Subcutaneous abdominal adipose tissue (tissue), 5 donors: Measurements from ENCODE around the gene LAMTOR1.
"Not testable (repeated sequence)": the region's sequence is repeated elsewhere in the genome, so short reads cannot be mapped to it uniquely, and the experiment has no call there.

Experiments
- H3K27ac ChIP-seq: one replicate; pipeline ENCODE4 v1.7.0; 2013; ENCODE audit warnings: low read depth, mild to moderate bottlenecking, inconsistent platforms, low read length, moderate library complexity
- H3K27me3 ChIP-seq, 5 donors: one replicate each; pipeline ENCODE4 v1.7.0; 2013; ENCODE audit warnings: low read length in 5 of 5, inconsistent platforms in 1 of 5; ENCODE audit not compliant: control insufficient read depth in 5 of 5, insufficient read depth in 4 of 5
- H3K36me3 ChIP-seq, 5 donors: one replicate each; pipeline ENCODE4 v1.7.0; 2013; ENCODE audit warnings: low read length in 5 of 5; ENCODE audit not compliant: control insufficient read depth in 5 of 5, insufficient read depth in 5 of 5
- H3K4me1 ChIP-seq, 5 donors: one replicate each; pipeline ENCODE4 v1.7.0; 2013; ENCODE audit warnings: low read length in 5 of 5, mild to moderate bottlenecking in 3 of 5, moderate library complexity in 1 of 5; ENCODE audit not compliant: control insufficient read depth in 5 of 5, insufficient read depth in 5 of 5
- H3K4me3 ChIP-seq, 5 donors: one replicate each; pipeline ENCODE4 v1.7.0; 2013; ENCODE audit warnings: low read length in 5 of 5, low read depth in 1 of 5
- H3K9ac ChIP-seq, 5 donors: one replicate each; pipeline ENCODE4 v1.7.0; 2013; ENCODE audit warnings: low read length in 5 of 5, mild to moderate bottlenecking in 4 of 5, moderate library complexity in 3 of 5
- H3K9me3 ChIP-seq, 5 donors: one replicate each; pipeline ENCODE4 v1.7.0; 2013; ENCODE audit warnings: low read length in 5 of 5; ENCODE audit not compliant: control insufficient read depth in 5 of 5
- donor health status: healthy.
- donor health status: healthy.
- donor health status: healthy.
- donor health status: healthy.
- donor health status: healthy.

LAMTOR1 gene

DNA sequence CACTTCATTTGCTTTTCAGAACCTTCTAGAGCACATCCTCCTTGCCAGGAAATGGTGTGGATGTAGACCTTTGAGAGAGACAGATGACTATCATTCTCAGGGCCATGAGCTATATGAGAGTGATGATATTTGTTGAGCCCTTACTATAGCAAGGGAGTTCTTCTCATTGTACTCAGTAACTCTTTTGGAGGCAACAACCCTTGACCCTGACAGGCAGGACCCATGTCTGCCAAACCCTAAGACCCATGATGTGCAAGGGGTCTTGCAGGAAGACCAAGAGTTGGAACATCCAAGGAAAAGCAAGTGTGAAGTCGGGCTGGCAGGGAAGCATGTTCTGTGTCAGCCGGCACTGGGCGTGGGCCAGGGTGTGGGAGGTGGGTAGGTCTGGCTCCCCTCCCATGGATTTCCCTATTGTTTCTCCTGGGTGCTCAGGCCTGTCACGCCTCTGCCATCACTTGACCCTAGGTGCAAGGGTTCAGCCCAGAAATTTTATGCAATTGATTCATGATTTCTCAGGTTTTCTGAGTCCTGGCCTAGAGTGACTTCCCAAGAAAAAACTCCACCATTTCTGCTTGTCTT is 33.7 kb upstream of the LAMTOR1 start:
- Histone ChIP-seq H3K4me3 (no peak overlapping the region), H3K9ac (no peak overlapping the region), H3K9me3 (no peaks in the 10 kb centered on the region), H3K27ac (no peak overlapping the region), H3K4me1 (peaks cover 0 to 5% (median 0%) of the 10 kb centered on the region in 5 donors), H3K27me3 (no peaks in the 10 kb centered on the region), H3K36me3 (no peaks in the 10 kb centered on the region)

DNA sequence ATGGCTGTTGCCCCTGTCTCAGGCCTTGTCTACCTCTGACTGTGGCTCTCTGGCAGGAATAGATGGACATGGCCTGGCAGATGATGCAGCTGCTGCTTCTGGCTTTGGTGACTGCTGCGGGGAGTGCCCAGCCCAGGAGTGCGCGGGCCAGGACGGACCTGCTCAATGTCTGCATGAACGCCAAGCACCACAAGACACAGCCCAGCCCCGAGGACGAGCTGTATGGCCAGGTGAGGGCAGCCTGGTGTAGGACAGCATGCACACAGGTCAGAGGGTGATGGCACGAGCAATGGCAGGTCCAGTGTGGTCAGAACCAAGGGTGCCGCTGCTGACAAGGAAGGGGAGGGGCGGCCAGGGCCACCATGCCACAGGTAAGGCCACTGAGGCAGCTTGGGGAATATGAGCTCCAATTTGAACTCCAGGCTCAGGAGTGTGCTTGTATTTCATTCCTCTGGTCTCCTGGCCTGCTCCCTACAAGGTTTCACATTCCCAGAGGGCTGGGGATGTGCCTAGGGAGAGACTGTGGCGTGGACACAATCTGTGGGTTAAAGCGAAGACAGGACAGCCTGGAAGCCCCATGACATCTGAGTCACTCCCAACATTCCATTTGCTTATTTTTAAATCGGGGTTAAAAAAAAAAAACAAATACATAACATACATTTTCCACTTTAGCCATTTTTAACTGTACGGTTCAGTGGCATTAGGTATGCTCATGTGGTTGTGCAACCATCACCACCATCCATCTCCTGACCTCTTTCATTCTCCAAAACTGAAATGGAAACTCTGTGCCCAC is 33.0 kb upstream of the LAMTOR1 start:
- H3K4me3 ChIP-seq = no peak overlapping the region
- no peak overlapping the region for H3K27ac ChIP-seq
- H3K9ac ChIP-seq = no peak overlapping the region
- no peaks in the 10 kb centered on the region for H3K9me3 ChIP-seq
- no peaks in the 10 kb centered on the region for H3K36me3 ChIP-seq
- H3K27me3 ChIP-seq = no peaks in the 10 kb centered on the region
- peaks cover 0 to 5% (median 0%) of the 10 kb centered on the region in 5 donors for H3K4me1 ChIP-seq

DNA sequence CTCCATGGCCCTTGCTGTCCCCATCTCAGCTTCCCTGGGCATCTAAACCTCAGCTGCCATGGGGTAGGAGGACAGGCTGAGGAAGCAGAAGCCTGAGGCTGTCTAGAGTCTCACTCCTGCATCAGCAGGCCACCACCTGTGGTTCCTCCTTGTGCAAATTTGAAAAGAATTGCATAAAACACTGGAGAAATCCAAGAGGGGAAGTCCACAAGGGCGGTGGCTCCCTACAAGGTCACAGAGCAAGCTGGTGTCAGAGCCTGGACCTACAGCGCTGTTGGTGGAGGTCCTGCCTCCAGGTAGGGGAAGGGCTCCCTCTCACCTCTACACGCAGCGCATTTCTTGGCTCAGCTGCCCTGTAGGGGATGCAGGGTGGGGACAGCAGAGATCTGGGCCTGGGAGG is 32.4 kb upstream of the LAMTOR1 start, which contains the start of gene FOLR3:
FOLR3 (plus strand) TSS at position 253 of the 400 bp plus-strand sequence. CDS start 228 bp downstream, outside the sequence.
- not testable (repeated sequence) for H3K27ac ChIP-seq, H3K4me1 ChIP-seq, H3K4me3 ChIP-seq, H3K36me3 ChIP-seq, H3K9ac ChIP-seq, H3K27me3 ChIP-seq, H3K9me3 ChIP-seq

DNA sequence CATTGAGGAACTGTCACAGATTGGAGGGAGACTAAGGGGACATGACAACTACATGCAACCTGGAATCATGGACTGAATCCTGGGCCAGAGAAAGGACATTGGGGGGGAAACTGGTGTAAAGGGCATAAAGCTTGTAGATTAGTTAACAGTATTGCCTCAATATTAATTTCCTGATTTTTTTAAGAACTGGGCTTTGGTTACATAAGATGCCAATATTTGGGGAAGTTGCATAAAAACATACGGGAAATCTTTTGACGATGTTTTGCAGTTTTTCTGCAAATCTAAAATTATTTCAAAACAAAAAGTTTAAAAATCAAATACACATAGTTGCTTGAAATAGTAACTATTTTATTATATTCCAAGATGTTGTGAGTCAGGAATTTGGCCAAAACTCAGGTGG is 29.5 kb upstream of the LAMTOR1 start:
- Histone ChIP-seq H3K4me1 (peaks cover 0 to 5% (median 0%) of the 10 kb centered on the region in 5 donors), H3K9me3 (no peaks in the 10 kb centered on the region), H3K36me3 (no peaks in the 10 kb centered on the region), H3K27me3 (no peaks in the 10 kb centered on the region), H3K9ac (no peak overlapping the region), H3K27ac (no peak overlapping the region), H3K4me3 (no peak overlapping the region)

DNA sequence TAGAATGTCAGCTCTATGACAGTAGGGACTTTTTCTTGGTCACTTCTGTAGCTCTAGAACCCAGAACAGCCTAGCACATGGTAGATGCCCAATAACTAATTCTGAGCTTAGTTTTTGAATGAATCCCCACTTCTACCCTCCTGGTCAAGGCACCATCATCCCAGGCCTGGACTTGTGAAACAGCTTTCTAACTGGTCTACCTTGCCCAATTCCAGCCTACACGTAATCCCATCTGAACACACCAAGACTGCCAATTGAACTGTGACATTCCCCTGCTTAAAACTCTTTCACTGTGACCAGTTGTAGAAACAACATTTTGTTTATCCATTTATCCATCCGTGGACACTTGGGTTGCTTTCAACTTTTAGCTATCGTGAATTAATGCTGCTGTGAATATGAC is 26.3 kb upstream of the LAMTOR1 start:
- Histone ChIP-seq H3K9ac (no peak overlapping the region), H3K4me3 (no peak overlapping the region), H3K36me3 (no peaks in the 10 kb centered on the region), H3K27ac (no peak overlapping the region), H3K27me3 (no peaks in the 10 kb centered on the region), H3K4me1 (peaks cover 0 to 5% (median 0%) of the 10 kb centered on the region in 5 donors), H3K9me3 (no peaks in the 10 kb centered on the region)

DNA sequence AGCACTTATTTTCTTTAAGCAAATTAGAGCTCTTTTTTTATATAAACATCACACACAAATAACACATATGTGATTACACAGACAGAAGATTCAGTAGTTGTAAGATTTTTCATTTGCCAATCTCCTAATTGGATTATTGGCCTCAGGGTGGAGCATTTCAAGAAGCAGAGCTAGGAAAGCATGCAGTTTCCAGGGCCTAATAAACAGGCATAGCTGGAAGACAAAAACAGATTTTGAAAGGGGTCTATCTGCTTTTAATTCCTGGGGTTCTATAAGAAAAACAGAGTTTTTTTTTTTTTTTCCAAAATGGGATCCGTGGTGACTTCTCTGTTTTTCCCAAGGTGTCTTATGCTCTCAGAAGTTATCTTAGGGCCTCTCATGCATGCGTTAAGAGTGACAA is 24.8 kb upstream of the LAMTOR1 start:
- no peaks in the 10 kb centered on the region for H3K36me3 ChIP-seq
- no peak overlapping the region for H3K27ac ChIP-seq
- H3K9me3 ChIP-seq = no peaks in the 10 kb centered on the region
- peaks cover 0 to 1% (median 0%) of the 10 kb centered on the region in 5 donors for H3K4me1 ChIP-seq
- H3K27me3 ChIP-seq = no peaks in the 10 kb centered on the region
- H3K4me3 ChIP-seq = no peak overlapping the region
- no peak overlapping the region for H3K9ac ChIP-seq

DNA sequence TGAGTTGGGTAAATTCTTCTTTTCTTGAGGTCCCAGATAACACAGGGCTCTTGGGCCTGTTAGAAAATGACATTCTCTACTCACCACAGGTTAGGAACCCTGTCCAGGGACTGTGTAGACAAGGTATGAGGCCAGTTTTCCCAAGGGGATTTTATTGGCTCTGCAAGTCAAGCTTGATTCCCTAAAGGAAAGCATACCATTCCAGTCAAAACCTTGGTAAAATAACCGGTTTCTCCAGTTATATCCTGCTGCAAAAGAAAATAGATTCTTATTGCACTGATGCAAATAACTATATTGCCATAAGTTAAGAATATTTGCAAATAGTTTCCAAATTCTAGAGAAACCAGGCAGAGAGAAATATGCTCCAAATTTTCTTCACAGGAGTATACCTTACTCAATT is 22.9 kb upstream of the LAMTOR1 start:
- no peaks in the 10 kb centered on the region for H3K9me3 ChIP-seq
- no peak overlapping the region for H3K9ac ChIP-seq
- no peak overlapping the region for H3K4me3 ChIP-seq
- H3K27ac ChIP-seq = no peak overlapping the region
- H3K27me3 ChIP-seq = no peaks in the 10 kb centered on the region
- H3K4me1 ChIP-seq = no peaks in the 10 kb centered on the region
- no peaks in the 10 kb centered on the region for H3K36me3 ChIP-seq

DNA sequence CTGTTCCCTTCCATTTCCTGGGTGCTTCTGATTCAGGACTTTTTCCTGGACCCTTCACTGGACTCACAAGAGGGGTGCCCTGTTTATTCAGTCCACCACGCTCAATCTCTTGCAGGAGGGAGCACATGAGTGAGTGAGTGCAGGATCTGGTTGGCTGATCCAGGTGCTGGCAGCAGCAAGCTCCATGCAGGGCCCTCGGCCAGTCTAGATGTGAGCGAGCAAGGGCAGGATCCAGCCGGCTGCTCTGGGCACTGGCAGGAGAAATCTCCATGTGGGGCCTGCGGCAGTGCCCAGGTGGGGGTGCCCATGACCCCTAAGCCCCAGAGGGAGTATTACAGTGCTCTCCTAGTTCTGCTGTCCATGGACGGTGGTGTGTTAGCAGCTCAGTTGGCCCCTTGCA is 20.9 kb upstream of the LAMTOR1 start:
- Histone ChIP-seq H3K9me3 (no peaks in the 10 kb centered on the region), H3K4me1 (peaks cover 0 to 6% (median 0%) of the 10 kb centered on the region in 5 donors), H3K9ac (no peak overlapping the region), H3K27me3 (peaks cover 0 to 2% (median 0%) of the 10 kb centered on the region in 5 donors), H3K27ac (no peak overlapping the region), H3K36me3 (no peaks in the 10 kb centered on the region), H3K4me3 (no peak overlapping the region)

DNA sequence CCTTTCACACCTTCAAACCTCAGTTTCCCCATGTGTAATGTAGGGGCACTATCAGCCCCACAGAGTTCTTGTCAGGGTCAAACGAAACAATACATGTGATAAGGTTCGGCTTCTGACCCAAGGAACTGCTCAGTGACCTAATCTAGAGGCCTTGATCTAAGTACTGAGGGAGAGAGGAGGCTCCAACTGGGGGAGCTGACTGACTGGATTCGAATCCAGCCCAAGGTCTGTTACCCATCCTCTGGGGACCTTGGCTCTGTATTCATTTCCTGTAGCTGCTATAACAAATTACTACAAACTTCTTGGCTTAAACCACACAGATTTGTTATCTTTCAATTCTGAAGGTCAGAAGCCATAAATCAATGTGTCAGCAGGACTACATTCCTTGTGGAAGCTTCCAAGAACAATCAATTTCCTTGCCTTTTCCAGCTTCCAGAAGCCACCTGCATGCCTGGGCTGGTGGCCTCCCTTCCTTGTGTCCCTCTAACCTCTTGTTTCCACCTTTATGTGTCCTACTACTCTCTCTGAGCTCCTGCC is 20.1 kb upstream of the LAMTOR1 start:
- Histone ChIP-seq H3K27ac (no peak overlapping the region), H3K9ac (no peak overlapping the region), H3K4me3 (no peak overlapping the region), H3K9me3 (no peaks in the 10 kb centered on the region), H3K4me1 (peaks cover 0 to 13% (median 0%) of the 10 kb centered on the region in 5 donors), H3K27me3 (peaks cover 0 to 2% (median 0%) of the 10 kb centered on the region in 5 donors), H3K36me3 (no peaks in the 10 kb centered on the region)

DNA sequence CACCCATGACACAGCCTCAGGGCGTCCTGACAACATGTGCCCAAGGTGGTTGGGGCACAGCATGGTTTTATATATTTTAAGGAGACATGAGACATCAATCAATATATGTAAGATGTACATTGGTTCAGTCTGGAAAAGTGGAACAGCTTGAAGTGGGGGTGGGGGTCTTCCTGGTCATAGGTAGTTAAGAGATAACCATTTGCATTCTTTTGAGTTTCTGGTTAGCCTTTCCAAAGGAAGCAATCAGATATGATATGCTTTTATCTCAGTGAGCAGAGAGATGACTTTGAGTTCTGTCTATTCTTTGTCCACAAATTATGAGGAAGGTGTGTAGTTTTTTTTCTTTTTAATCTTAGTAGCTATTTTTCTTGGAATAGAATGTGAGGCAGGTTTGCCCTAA is 19.5 kb upstream of the LAMTOR1 start:
- Histone ChIP-seq H3K36me3 (no peaks in the 10 kb centered on the region), H3K27ac (no peak overlapping the region), H3K4me1 (peaks cover 0 to 13% (median 0%) of the 10 kb centered on the region in 5 donors), H3K9ac (no peak overlapping the region), H3K4me3 (no peak overlapping the region), H3K9me3 (no peaks in the 10 kb centered on the region), H3K27me3 (peaks cover 0 to 2% (median 0%) of the 10 kb centered on the region in 5 donors)
